Liver (tissue), 9 donors: ENCODE data around the gene SCN9A. TPM values are rescaled to one million over a fixed set of nuclear protein-coding genes. Genes with fewer than 3 reads are reported as not detected.

Source experiments
- DNase-seq: peaks from one replicate; pipeline ENCODE4 v3.0.0-alpha.2; 2017; ENCODE audit warnings: low spot score
- H3K27ac ChIP-seq, 2 donors: one replicate each; pipeline ENCODE4 v1.7.0; 2013; ENCODE audit warnings: inconsistent platforms in 2 of 2, low read length in 2 of 2, control low read depth in 1 of 2, low read depth in 1 of 2, mild to moderate bottlenecking in 1 of 2
- H3K27me3 ChIP-seq, 4 donors: one replicate each; pipeline versions ENCODE4 v1.6.1 to v1.7.0; 2013; ENCODE audit warnings: low read length in 3 of 4, inconsistent platforms in 1 of 4, mild to moderate bottlenecking in 1 of 4, moderate library complexity in 1 of 4; ENCODE audit not compliant: control insufficient read depth in 4 of 4, insufficient read depth in 4 of 4
- H3K36me3 ChIP-seq, 4 donors: one replicate each; pipeline versions ENCODE4 v1.6.1 to v1.7.0; 2013; ENCODE audit warnings: low read length in 3 of 4, mild to moderate bottlenecking in 3 of 4, low read depth in 1 of 4, moderate library complexity in 1 of 4; ENCODE audit not compliant: control insufficient read depth in 4 of 4, insufficient read depth in 3 of 4
- H3K4me1 ChIP-seq, 4 donors: one replicate each; pipeline versions ENCODE4 v1.6.1 to v1.7.0; 2013; ENCODE audit warnings: low read length in 3 of 4, mild to moderate bottlenecking in 3 of 4, moderate library complexity in 1 of 4; ENCODE audit not compliant: control insufficient read depth in 4 of 4, insufficient read depth in 4 of 4
- H3K4me3 ChIP-seq, 3 donors: one replicate each; pipeline versions ENCODE4 v1.6.1 to v1.7.0; 2013; ENCODE audit warnings: low read length in 3 of 3, control low read depth in 1 of 3, low read depth in 1 of 3, mild to moderate bottlenecking in 1 of 3
- H3K9ac ChIP-seq, 2 donors: one replicate each; pipeline ENCODE4 v1.7.0; 2013; ENCODE audit warnings: low read length in 2 of 2, mild to moderate bottlenecking in 2 of 2, moderate library complexity in 2 of 2, control low read depth in 1 of 2, low read depth in 1 of 2
- H3K9me3 ChIP-seq, 4 donors: one replicate each; pipeline versions ENCODE4 v1.6.1 to v1.7.0; 2013; ENCODE audit warnings: low read length in 3 of 4; ENCODE audit not compliant: control insufficient read depth in 4 of 4
- EGR1 ChIP-seq, 2 donors: IDR thresholded peaks; 2 replicates each; pipeline ENCODE4 v1.6.1; 2016 to 2018; ENCODE audit warnings: antibody characterized with exemption in 2 of 2, low read depth in 2 of 2
- FOXA1 ChIP-seq: IDR thresholded peaks from 2 replicates; pipeline ENCODE4 v1.6.1; 2016; ENCODE audit warnings: antibody characterized with exemption
- FOXA2 ChIP-seq: IDR thresholded peaks from 2 replicates; pipeline ENCODE4 v1.6.1; 2016; ENCODE audit warnings: antibody characterized with exemption
- GABPA ChIP-seq, 2 donors: IDR thresholded peaks in 1 of 2; conservative IDR thresholded peaks in 1 of 2; 2 replicates each; pipeline ENCODE4 v1.6.1; 2016; ENCODE audit warnings: antibody characterized with exemption in 2 of 2, mild to moderate bottlenecking in 1 of 2, moderate library complexity in 1 of 2
- HNF4A ChIP-seq, 2 donors: conservative IDR thresholded peaks; 2 replicates each; pipeline ENCODE4 v1.6.1; 2016; ENCODE audit warnings: antibody characterized with exemption in 2 of 2, mild to moderate bottlenecking in 2 of 2
- JUND ChIP-seq, 2 donors: IDR thresholded peaks; 2 replicates each; pipeline ENCODE4 v1.6.1; 2016; ENCODE audit warnings: antibody characterized with exemption in 2 of 2
- NR2F2 ChIP-seq: IDR thresholded peaks from 2 replicates; pipeline ENCODE4 v1.6.1; 2016; ENCODE audit warnings: antibody characterized with exemption
- RAD21 ChIP-seq, 2 donors: IDR thresholded peaks; 2 replicates each; pipeline ENCODE4 v1.6.1; 2016; ENCODE audit warnings: antibody characterized with exemption in 2 of 2, mild to moderate bottlenecking in 2 of 2
- RXRA ChIP-seq, 2 donors: IDR thresholded peaks; 2 replicates each; pipeline ENCODE4 v1.6.1; 2017 to 2018; ENCODE audit warnings: antibody characterized with exemption in 2 of 2, mild to moderate bottlenecking in 1 of 2
- SP1 ChIP-seq: IDR thresholded peaks from 2 replicates; pipeline ENCODE4 v1.6.1; 2018; ENCODE audit warnings: antibody characterized with exemption, mild to moderate bottlenecking
- TAF1 ChIP-seq: conservative IDR thresholded peaks from 2 replicates; pipeline ENCODE4 v1.6.1; 2016; ENCODE audit warnings: antibody characterized with exemption, mild to moderate bottlenecking
- YY1 ChIP-seq: IDR thresholded peaks from 2 replicates; pipeline ENCODE4 v1.6.1; 2016; ENCODE audit warnings: antibody characterized with exemption, mild to moderate bottlenecking
- polyA plus RNA-seq, 2 donors: library from polyadenylated mRNA; stranded (reverse) in 1 of 2; unstranded in 1 of 2; fragments of 200-250 nt in 1 of 2; fragments of >200 nt in 1 of 2; fragmentation: Nextera tagmentation in 1 of 2; extraction: Ambion mirVana in 1 of 2; gene quantifications; one replicate each; pipeline versions ENCODE4 v1.2.1 to v1.2.3, GENCODE V29; 2013 to 2015
- total RNA-seq, 2 donors: library from RNA; depleted of rRNA; stranded (reverse); fragments of >200 nt; gene quantifications; one replicate each; pipeline ENCODE4 v1.2.3, GENCODE V29; 2014
- TF ChIP-seq, protein P1 (sequence below): fragments of 150-350 bp; IDR thresholded peaks from 2 replicates; pipeline ENCODE4 v1.5.1; 2017; ENCODE audit warnings: improper control_type of control experiment, low read depth, low read length; ENCODE audit not compliant: missing input control
- TF ChIP-seq, protein P2 (sequence below): IDR thresholded peaks from 2 replicates; pipeline ENCODE4 v1.6.1; 2016; ENCODE audit warnings: antibody characterized with exemption
- TF ChIP-seq, protein P3 (sequence below): IDR thresholded peaks from 2 replicates; pipeline ENCODE4 v1.6.1; 2016; ENCODE audit warnings: antibody characterized with exemption
- TF ChIP-seq, protein P4 (sequence below): IDR thresholded peaks from 2 replicates; pipeline ENCODE4 v1.6.1; 2016; ENCODE audit warnings: antibody characterized with exemption
- donor health status: healthy.
- donor health status: healthy.
- donor health status: healthy.
- donor health status: healthy.
- donor health status: healthy.

The SCN9A gene
- total and polyA plus RNA-seq, 4 donors = 1.2 to 10.1 (median 9.2) TPM

DNA sequence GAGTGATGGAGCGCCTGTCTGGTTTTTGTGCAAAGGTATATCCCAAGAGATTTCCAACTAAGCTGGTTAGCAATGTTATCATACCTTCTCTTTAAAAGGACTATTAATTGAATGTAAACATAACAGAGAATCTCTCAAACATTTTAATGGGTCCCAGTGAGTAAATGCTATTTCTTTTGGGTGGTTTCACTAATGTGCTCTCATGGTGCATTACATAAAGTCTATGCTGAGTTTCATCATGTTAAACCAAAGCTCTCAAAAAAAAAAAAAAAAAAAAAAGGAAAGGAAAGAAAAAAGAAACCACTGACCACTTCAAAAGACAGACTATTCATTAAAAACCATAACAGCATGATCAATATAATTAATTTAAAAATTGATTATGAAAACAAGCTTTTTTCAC, 128.8 kb downstream of the SCN9A start (continued):
- TF ChIP-seq, protein P1, sequence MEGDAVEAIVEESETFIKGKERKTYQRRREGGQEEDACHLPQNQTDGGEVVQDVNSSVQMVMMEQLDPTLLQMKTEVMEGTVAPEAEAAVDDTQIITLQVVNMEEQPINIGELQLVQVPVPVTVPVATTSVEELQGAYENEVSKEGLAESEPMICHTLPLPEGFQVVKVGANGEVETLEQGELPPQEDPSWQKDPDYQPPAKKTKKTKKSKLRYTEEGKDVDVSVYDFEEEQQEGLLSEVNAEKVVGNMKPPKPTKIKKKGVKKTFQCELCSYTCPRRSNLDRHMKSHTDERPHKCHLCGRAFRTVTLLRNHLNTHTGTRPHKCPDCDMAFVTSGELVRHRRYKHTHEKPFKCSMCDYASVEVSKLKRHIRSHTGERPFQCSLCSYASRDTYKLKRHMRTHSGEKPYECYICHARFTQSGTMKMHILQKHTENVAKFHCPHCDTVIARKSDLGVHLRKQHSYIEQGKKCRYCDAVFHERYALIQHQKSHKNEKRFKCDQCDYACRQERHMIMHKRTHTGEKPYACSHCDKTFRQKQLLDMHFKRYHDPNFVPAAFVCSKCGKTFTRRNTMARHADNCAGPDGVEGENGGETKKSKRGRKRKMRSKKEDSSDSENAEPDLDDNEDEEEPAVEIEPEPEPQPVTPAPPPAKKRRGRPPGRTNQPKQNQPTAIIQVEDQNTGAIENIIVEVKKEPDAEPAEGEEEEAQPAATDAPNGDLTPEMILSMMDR = no peak
- TF ChIP-seq RXRA (IDR thresholded peaks at IDR 0.05) = no peak
- TF ChIP-seq GABPA (IDR thresholded peaks at IDR 0.05 in 1 of 2, conservative IDR thresholded peaks at IDR 0.05 in 1 of 2) = no peak
- TF ChIP-seq HNF4A (conservative IDR thresholded peaks at IDR 0.05) = no peak
- TF ChIP-seq, protein P2, sequence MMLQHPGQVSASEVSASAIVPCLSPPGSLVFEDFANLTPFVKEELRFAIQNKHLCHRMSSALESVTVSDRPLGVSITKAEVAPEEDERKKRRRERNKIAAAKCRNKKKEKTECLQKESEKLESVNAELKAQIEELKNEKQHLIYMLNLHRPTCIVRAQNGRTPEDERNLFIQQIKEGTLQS = no peak
- no peak for TF ChIP-seq TAF1
- no peak for TF ChIP-seq FOXA1
- no peak for TF ChIP-seq RAD21 (IDR thresholded peaks at IDR 0.05)
- TF ChIP-seq, protein P3, sequence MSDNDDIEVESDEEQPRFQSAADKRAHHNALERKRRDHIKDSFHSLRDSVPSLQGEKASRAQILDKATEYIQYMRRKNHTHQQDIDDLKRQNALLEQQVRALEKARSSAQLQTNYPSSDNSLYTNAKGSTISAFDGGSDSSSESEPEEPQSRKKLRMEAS = no peak
- no peak for TF ChIP-seq JUND (IDR thresholded peaks at IDR 0.05)

DNA sequence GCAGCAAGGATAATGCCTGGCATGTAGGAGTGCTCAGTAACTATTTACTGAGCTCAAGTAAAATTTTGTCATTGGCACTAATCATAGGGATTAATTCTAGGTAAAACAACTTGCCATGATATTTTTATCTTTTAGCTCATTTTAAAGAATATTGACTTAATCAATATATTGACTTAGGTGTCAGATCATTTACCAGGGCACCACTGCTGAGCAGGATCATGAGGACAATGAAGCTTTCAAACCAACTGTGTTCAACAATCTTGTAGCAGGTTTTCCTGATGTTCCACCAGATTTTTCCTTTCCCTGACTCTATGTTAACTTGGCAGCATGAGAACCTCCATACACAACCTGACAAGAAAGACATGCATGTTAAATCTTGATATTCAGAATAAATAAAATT, 133.4 kb downstream of the SCN9A start:
- H3K27ac ChIP-seq = no peak overlapping the region
- H3K4me1 ChIP-seq = peaks cover 0 to 8% (median 4%) of the 10 kb centered on the region in 4 donors
- DNase-seq = no peak
- no peaks in the 10 kb centered on the region for H3K27me3 ChIP-seq
- H3K9me3 ChIP-seq = no peaks in the 10 kb centered on the region
- no peak overlapping the region for H3K9ac ChIP-seq
- H3K36me3 ChIP-seq = no peaks in the 10 kb centered on the region
- H3K4me3 ChIP-seq = no peak overlapping the region
- no peak for TF ChIP-seq RAD21 (IDR thresholded peaks at IDR 0.05)
- TF ChIP-seq YY1 = no peak
- no peak for TF ChIP-seq EGR1 (IDR thresholded peaks at IDR 0.05; ENCODE audit: low read depth in 2 of 2)
- TF ChIP-seq HNF4A (conservative IDR thresholded peaks at IDR 0.05) = no peak
- TF ChIP-seq NR2F2 = no peak
- TF ChIP-seq FOXA1 = no peak
- TF ChIP-seq, protein P3 = no peak
- no peak for TF ChIP-seq SP1
- TF ChIP-seq, protein P1 = no peak
- TF ChIP-seq TAF1 = no peak
- TF ChIP-seq FOXA2 = no peak
- no peak for TF ChIP-seq RXRA (IDR thresholded peaks at IDR 0.05)
- TF ChIP-seq, protein P4, sequence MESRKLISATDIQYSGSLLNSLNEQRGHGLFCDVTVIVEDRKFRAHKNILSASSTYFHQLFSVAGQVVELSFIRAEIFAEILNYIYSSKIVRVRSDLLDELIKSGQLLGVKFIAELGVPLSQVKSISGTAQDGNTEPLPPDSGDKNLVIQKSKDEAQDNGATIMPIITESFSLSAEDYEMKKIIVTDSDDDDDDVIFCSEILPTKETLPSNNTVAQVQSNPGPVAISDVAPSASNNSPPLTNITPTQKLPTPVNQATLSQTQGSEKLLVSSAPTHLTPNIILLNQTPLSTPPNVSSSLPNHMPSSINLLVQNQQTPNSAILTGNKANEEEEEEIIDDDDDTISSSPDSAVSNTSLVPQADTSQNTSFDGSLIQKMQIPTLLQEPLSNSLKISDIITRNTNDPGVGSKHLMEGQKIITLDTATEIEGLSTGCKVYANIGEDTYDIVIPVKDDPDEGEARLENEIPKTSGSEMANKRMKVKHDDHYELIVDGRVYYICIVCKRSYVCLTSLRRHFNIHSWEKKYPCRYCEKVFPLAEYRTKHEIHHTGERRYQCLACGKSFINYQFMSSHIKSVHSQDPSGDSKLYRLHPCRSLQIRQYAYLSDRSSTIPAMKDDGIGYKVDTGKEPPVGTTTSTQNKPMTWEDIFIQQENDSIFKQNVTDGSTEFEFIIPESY = no peak
- TF ChIP-seq JUND (IDR thresholded peaks at IDR 0.05) = no peak
- no peak for TF ChIP-seq GABPA (IDR thresholded peaks at IDR 0.05 in 1 of 2, conservative IDR thresholded peaks at IDR 0.05 in 1 of 2)
